WTC11 (cell line): ENCODE results near the gene KCNH6. TPM values are rescaled to one million over a fixed set of nuclear protein-coding genes. Genes with fewer than 3 reads are reported as not detected.

Experiments
- ATAC-seq: fragments of 200-7000 bp; cut with Tn5 transposase; 2 replicates; pipeline ENCODE4 v1.10.0; 2021; ENCODE audit warnings: mild to moderate bottlenecking, moderate library complexity
- CTCF ChIA-PET: fragments of 300-600 bp; sonication (Branson Sonifier 250); formaldehyde crosslinking; loops from one replicate; lab custom pipeline; 2021; ENCODE audit warnings: antibody characterized with exemption; lab: Charles Lee
- POLR2A ChIA-PET: fragments of 350-600 bp; sonication (Branson Sonifier 250); formaldehyde crosslinking; loops from one replicate; lab custom pipeline; 2021; ENCODE audit warnings: antibody characterized with exemption; lab: Charles Lee
- DNase-seq: peaks from one replicate; pipeline ENCODE4 v3.0.0; 2021; ENCODE audit warnings: low spot score
- H3K27ac Mint-ChIP-seq: 2 replicates; pipeline ENCODE4 v1.8.0; 2021; ENCODE audit warnings: mixed read lengths
- H3K27me3 Mint-ChIP-seq: 2 replicates; pipeline ENCODE4 v1.8.0; 2021; ENCODE audit warnings: low read depth, mild to moderate bottlenecking, moderate library complexity, mixed read lengths
- H3K36me3 Mint-ChIP-seq: 2 replicates; pipeline ENCODE4 v1.8.0; 2021; ENCODE audit warnings: mixed read lengths
- H3K4me1 Mint-ChIP-seq: 2 replicates; pipeline ENCODE4 v1.8.0; 2022; ENCODE audit warnings: mixed read lengths
- H3K4me3 Mint-ChIP-seq: 2 replicates; pipeline ENCODE4 v1.8.0; 2021; ENCODE audit warnings: mild to moderate bottlenecking, moderate library complexity, mixed read lengths
- H3K9me3 Mint-ChIP-seq: 2 replicates; pipeline ENCODE4 v1.8.0; 2021; ENCODE audit warnings: mixed read lengths
- CBFB ChIP-seq: sonication (generic); formaldehyde crosslinking; IDR thresholded peaks from 2 replicates; pipeline ENCODE4 v1.8.1; 2022; ENCODE audit warnings: mild to moderate bottlenecking, low read depth, missing genetic modification reagents
- CREB1 ChIP-seq: sonication (generic); formaldehyde crosslinking; IDR thresholded peaks from 2 replicates; pipeline ENCODE4 v1.8.0; 2023; ENCODE audit warnings: mild to moderate bottlenecking, missing genetic modification reagents
- CREM ChIP-seq: sonication (generic); formaldehyde crosslinking; IDR thresholded peaks from 2 replicates; pipeline ENCODE4 v1.8.1; 2022; ENCODE audit warnings: mild to moderate bottlenecking, missing genetic modification reagents, moderate library complexity
- ELF4 ChIP-seq: sonication (generic); formaldehyde crosslinking; IDR thresholded peaks from 2 replicates; pipeline ENCODE4 v1.8.1; 2022; ENCODE audit warnings: low read depth, mild to moderate bottlenecking, moderate library complexity, missing genetic modification reagents
- ERG ChIP-seq: fragments of 250-450 bp; sonication (Bioruptor Pico); IDR thresholded peaks from 2 replicates; pipeline ENCODE4 v1.8.0; 2021; ENCODE audit warnings: mild to moderate bottlenecking
- ESRRA ChIP-seq: sonication (generic); formaldehyde crosslinking; IDR thresholded peaks from 2 replicates; pipeline ENCODE4 v1.8.1; 2022; ENCODE audit warnings: mild to moderate bottlenecking, missing genetic modification reagents, borderline replicate concordance
- FOXP4 ChIP-seq: sonication (generic); formaldehyde crosslinking; IDR thresholded peaks from 2 replicates; pipeline ENCODE4 v1.8.0; 2022; ENCODE audit warnings: mild to moderate bottlenecking, missing genetic modification reagents
- JUN ChIP-seq: sonication (generic); formaldehyde crosslinking; IDR thresholded peaks from 2 replicates; pipeline ENCODE4 v1.8.0; 2023; ENCODE audit warnings: mild to moderate bottlenecking, missing genetic modification reagents
- KAT7 ChIP-seq: sonication (generic); formaldehyde crosslinking; IDR thresholded peaks from 2 replicates; pipeline ENCODE4 v1.8.1; 2023; ENCODE audit warnings: missing genetic modification reagents, mild to moderate bottlenecking, borderline replicate concordance
- MXD4 ChIP-seq: fragments of 250-450 bp; sonication (Bioruptor Pico); IDR thresholded peaks from 2 replicates; pipeline ENCODE4 v1.8.0; 2021; ENCODE audit warnings: mild to moderate bottlenecking, moderate library complexity, borderline replicate concordance
- NR2C2 ChIP-seq: sonication (generic); formaldehyde crosslinking; IDR thresholded peaks from 2 replicates; pipeline ENCODE4 v1.8.0; 2022; ENCODE audit warnings: mild to moderate bottlenecking, missing genetic modification reagents
- PRRX2 ChIP-seq: fragments of 250-450 bp; sonication (Bioruptor Pico); IDR thresholded peaks from 2 replicates; pipeline ENCODE4 v1.8.0; 2021; ENCODE audit warnings: mild to moderate bottlenecking
- SMAD3 ChIP-seq: sonication (generic); formaldehyde crosslinking; IDR thresholded peaks from 2 replicates; pipeline ENCODE4 v1.8.0; 2022; ENCODE audit warnings: missing genetic modification reagents, mild to moderate bottlenecking, borderline replicate concordance
- SP1 ChIP-seq: sonication (generic); formaldehyde crosslinking; conservative IDR thresholded peaks from 2 replicates; pipeline ENCODE4 v1.8.1; 2022; ENCODE audit warnings: missing genetic modification reagents
- TCF7 ChIP-seq: sonication (generic); formaldehyde crosslinking; IDR thresholded peaks from 2 replicates; pipeline ENCODE4 v1.8.0; 2022; ENCODE audit warnings: mild to moderate bottlenecking, low read depth, missing genetic modification reagents, moderate library complexity
- ZNF416 ChIP-seq: fragments of 250-450 bp; sonication (Bioruptor Pico); IDR thresholded peaks from 2 replicates; pipeline ENCODE4 v1.9.0; 2021; ENCODE audit warnings: mild to moderate bottlenecking, inconsistent platforms
- ZNF423 ChIP-seq: fragments of 250-450 bp; sonication (Bioruptor Pico); IDR thresholded peaks from 2 replicates; pipeline ENCODE4 v2.1.2; 2022; ENCODE audit warnings: mild to moderate bottlenecking, moderate library complexity
- total RNA-seq: library from RNA; stranded (reverse); gene quantifications from 3 replicates; pipeline ENCODE4 v1.2.3, GENCODE V29; 2021
- TF ChIP-seq, protein P1 (sequence below): sonication (generic); formaldehyde crosslinking; IDR thresholded peaks from 2 replicates; pipeline ENCODE4 v1.8.0; 2023; ENCODE audit warnings: missing genetic modification reagents
- TF ChIP-seq, protein P2 (sequence below): sonication (generic); formaldehyde crosslinking; IDR thresholded peaks from 2 replicates; pipeline ENCODE4 v1.8.1; 2023; ENCODE audit warnings: mild to moderate bottlenecking, missing genetic modification reagents, moderate library complexity
- TF ChIP-seq, protein P3 (sequence below): sonication (generic); formaldehyde crosslinking; IDR thresholded peaks from 2 replicates; pipeline ENCODE4 v1.8.1; 2022; ENCODE audit warnings: mild to moderate bottlenecking, missing genetic modification reagents, moderate library complexity, borderline replicate concordance

Gene KCNH6
- total RNA-seq, 1 experiment from 2014 or later, result 2.1 TPM

DNA sequence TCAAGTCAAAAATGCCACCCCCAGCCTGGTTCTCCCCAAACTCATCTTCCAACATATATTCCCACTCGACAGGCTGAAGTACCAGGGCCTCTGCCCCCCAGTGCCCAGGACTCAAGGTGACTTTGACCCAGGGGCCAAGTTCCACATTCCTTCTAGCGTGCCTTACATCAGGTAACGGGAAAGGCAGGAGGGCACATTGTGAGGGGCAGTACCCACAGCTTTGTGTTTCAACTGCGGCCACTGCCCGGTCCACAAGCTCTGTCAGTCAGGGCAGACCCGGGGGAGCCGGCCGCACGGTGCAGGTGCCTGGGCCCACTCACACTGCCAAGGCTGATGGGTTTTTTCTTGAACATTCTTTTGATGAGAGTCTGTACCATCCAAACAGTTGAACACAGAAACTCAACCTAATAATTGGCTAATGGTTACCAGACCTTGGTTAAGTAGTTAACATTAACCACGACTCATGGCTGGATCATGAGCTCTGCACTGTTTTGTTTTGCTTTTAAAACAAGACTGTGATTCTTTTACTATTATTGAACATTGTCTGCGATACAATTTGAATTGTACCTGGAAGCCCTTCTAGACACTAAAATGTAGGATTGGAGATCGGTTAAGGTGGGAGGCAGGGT lies 28.7 kb upstream of the KCNH6 start (continued):
- TF ChIP-seq FOXP4 (CRISPR knock-in tag), result no peak
- TF ChIP-seq, protein P1, sequence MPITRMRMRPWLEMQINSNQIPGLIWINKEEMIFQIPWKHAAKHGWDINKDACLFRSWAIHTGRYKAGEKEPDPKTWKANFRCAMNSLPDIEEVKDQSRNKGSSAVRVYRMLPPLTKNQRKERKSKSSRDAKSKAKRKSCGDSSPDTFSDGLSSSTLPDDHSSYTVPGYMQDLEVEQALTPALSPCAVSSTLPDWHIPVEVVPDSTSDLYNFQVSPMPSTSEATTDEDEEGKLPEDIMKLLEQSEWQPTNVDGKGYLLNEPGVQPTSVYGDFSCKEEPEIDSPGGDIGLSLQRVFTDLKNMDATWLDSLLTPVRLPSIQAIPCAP (CRISPR knock-in tag), result no peak
- TF ChIP-seq PRRX2, result no peak

GRCh38 chr17:63495491-63495890 lies 27.7 kb upstream of the KCNH6 start:
- H3K27me3 Mint-ChIP-seq, result no peaks in the 10 kb centered on the region; the same call in 1 of the 2 replicates
- TF ChIP-seq CREM (CRISPR knock-in tag) (no peak), ZNF423 (CRISPR knock-in tag) (no peak), ERG (CRISPR knock-in tag) (no peak)
- TF ChIP-seq, protein P2, sequence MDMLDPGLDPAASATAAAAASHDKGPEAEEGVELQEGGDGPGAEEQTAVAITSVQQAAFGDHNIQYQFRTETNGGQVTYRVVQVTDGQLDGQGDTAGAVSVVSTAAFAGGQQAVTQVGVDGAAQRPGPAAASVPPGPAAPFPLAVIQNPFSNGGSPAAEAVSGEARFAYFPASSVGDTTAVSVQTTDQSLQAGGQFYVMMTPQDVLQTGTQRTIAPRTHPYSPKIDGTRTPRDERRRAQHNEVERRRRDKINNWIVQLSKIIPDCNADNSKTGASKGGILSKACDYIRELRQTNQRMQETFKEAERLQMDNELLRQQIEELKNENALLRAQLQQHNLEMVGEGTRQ, result no peak
- TF ChIP-seq, all 79 proteins: peak for 0
- ATAC-seq (no peak), DNase-seq (no peak)
- POLR2A ChIA-PET, result no interaction called here
- no peak overlapping the region for H3K4me3 Mint-ChIP-seq
- H3K9me3 Mint-ChIP-seq, result no peaks in the 10 kb centered on the region
- peaks cover 8% of the 10 kb centered on the region for H3K4me1 Mint-ChIP-seq
- no peaks in the 10 kb centered on the region for H3K36me3 Mint-ChIP-seq
- CTCF ChIA-PET, result interaction anchor here (0.9 to 5.2 kb wide), 6 partner anchors 17 to 120 kb away, joined by 3 to 44 read pairs (median 4); partner anchors contain the start of gene KCNH6
- no peak overlapping the region for H3K27ac Mint-ChIP-seq

GRCh38 chr17:63496177-63496576 lies 27.0 kb upstream of the KCNH6 start:
- Mint-ChIP-seq H3K36me3 (no peaks in the 10 kb centered on the region), H3K27ac (no peak overlapping the region), H3K4me3 (no peak overlapping the region), H3K4me1 (peaks cover 8% of the 10 kb centered on the region)
- CTCF ChIA-PET, result interaction anchor here (0.9 to 5.2 kb wide), 8 partner anchors 18 to 119 kb away, joined by 3 to 44 read pairs (median 11); partner anchors contain the start of genes ACE and KCNH6
- DNase-seq, result no peak
- POLR2A ChIA-PET, result no interaction called here
- ATAC-seq, result no peak
- TF ChIP-seq ELF4 (CRISPR knock-in tag) (no peak), SMAD3 (CRISPR knock-in tag) (no peak), NR2C2 (no peak), CREB1 (CRISPR knock-in tag) (no peak)
- TF ChIP-seq, all 79 proteins: peak for 0
- Mint-ChIP-seq H3K9me3 (no peaks in the 10 kb centered on the region), H3K27me3 (no peaks in the 10 kb centered on the region; the same call in 1 of the 2 replicates)

GRCh38 chr17:63496663-63497400 lies 26.3 kb upstream of the KCNH6 start:
- ATAC-seq (no peak), DNase-seq (no peak)
- POLR2A ChIA-PET, result no interaction called here
- no peak overlapping the region for H3K4me3 Mint-ChIP-seq
- no peaks in the 10 kb centered on the region for H3K36me3 Mint-ChIP-seq
- H3K9me3 Mint-ChIP-seq, result no peaks in the 10 kb centered on the region
- H3K27me3 Mint-ChIP-seq, result no peaks in the 10 kb centered on the region; the same call in 1 of the 2 replicates
- H3K4me1 Mint-ChIP-seq, result peaks cover 8% of the 10 kb centered on the region
- H3K27ac Mint-ChIP-seq, result no peak overlapping the region
- CTCF ChIA-PET, result interaction anchor here (0.5 to 5.2 kb wide), 23 partner anchors 9 to 182 kb away, joined by 3 to 44 read pairs (median 6); partner anchors contain the start of genes ACE and CYB561
- TF ChIP-seq CBFB (CRISPR knock-in tag) (no peak), ELF4 (CRISPR knock-in tag) (no peak), TCF7 (no peak), ESRRA (CRISPR knock-in tag) (no peak), SP1 (CRISPR knock-in tag) (no peak), JUN (no peak), MXD4 (CRISPR knock-in tag) (no peak), KAT7 (CRISPR knock-in tag) (no peak), ZNF416 (CRISPR knock-in tag) (no peak), FOXP4 (CRISPR knock-in tag) (no peak)
- TF ChIP-seq, protein P3, sequence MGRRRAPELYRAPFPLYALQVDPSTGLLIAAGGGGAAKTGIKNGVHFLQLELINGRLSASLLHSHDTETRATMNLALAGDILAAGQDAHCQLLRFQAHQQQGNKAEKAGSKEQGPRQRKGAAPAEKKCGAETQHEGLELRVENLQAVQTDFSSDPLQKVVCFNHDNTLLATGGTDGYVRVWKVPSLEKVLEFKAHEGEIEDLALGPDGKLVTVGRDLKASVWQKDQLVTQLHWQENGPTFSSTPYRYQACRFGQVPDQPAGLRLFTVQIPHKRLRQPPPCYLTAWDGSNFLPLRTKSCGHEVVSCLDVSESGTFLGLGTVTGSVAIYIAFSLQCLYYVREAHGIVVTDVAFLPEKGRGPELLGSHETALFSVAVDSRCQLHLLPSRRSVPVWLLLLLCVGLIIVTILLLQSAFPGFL, result no peak
